Measurements from ENCODE around the gene RNF166. TPM values are rescaled to one million over a fixed set of nuclear protein-coding genes. Genes with fewer than 3 reads are reported as not detected.
A peak's percentile ranks its signal among the peaks of the same experiment; 100 is the strongest.

The RNF166 gene
- total and polyA plus RNA-seq, 2 of the 13 experiments (the other 11 are each of a cell fraction or from before 2014, with no cell fraction given) = 21.4 to 23.0 TPM

GRCh38 chr16:88650749-88651275 is 55.4 kb downstream of the RNF166 start, which contains the start of gene CYBA (continued):
- TF ChIP-seq, protein P1, sequence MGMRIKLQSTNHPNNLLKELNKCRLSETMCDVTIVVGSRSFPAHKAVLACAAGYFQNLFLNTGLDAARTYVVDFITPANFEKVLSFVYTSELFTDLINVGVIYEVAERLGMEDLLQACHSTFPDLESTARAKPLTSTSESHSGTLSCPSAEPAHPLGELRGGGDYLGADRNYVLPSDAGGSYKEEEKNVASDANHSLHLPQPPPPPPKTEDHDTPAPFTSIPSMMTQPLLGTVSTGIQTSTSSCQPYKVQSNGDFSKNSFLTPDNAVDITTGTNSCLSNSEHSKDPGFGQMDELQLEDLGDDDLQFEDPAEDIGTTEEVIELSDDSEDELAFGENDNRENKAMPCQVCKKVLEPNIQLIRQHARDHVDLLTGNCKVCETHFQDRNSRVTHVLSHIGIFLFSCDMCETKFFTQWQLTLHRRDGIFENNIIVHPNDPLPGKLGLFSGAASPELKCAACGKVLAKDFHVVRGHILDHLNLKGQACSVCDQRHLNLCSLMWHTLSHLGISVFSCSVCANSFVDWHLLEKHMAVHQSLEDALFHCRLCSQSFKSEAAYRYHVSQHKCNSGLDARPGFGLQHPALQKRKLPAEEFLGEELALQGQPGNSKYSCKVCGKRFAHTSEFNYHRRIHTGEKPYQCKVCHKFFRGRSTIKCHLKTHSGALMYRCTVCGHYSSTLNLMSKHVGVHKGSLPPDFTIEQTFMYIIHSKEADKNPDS (CRISPR knock-in tag; IDR thresholded peaks at IDR 0.05) = peak; percentile 92; the same call in 1 of the 2 replicates
- TF ChIP-seq, protein P2, sequence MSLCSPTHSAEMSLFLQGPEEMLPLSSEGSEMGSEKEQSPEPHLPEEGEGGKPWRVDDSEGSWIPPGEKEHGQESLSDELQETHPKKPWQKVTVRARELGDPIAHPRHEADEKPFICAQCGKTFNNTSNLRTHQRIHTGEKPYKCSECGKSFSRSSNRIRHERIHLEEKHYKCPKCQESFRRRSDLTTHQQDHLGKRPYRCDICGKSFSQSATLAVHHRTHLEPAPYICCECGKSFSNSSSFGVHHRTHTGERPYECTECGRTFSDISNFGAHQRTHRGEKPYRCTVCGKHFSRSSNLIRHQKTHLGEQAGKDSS (CRISPR knock-in tag; IDR thresholded peaks at IDR 0.05; ENCODE audit: borderline replicate concordance, low read depth) = no peak
- TF ChIP-seq ZNF136 (CRISPR knock-in tag; IDR thresholded peaks at IDR 0.05; ENCODE audit: low read depth) (no peak), ZNF781 (CRISPR knock-in tag; IDR thresholded peaks at IDR 0.05; ENCODE audit: borderline replicate concordance, not compliant biosample characterization) (no peak), POGZ (CRISPR knock-in tag; IDR thresholded peaks at IDR 0.05) (no peak; the same call in 1 of the 2 replicates), ZNF891 (CRISPR knock-in tag; IDR thresholded peaks at IDR 0.05) (no peak), ETV5 (CRISPR knock-in tag; IDR thresholded peaks at IDR 0.05; ENCODE audit: borderline replicate concordance) (no peak), GTF2F1 (IDR thresholded peaks at IDR 0.05; ENCODE audit: low read length) (no peak), CHD4 (IDR thresholded peaks at IDR 0.05; ENCODE audit: borderline replicate concordance, low read length) (no peak), IRX3 (CRISPR knock-in tag; IDR thresholded peaks at IDR 0.05; ENCODE audit: borderline replicate concordance, low read depth) (no peak), NR2C2 (CRISPR knock-in tag; IDR thresholded peaks at IDR 0.05; ENCODE audit: borderline replicate concordance) (no peak; the same call in 1 of the 2 replicates), ZNF629 (CRISPR knock-in tag; conservative IDR thresholded peaks at IDR 0.05) (no peak), U2AF1 (optimal IDR thresholded peaks at IDR 0.05; ENCODE audit: low read depth, low read length) (no peak), ZNF496 (CRISPR knock-in tag; IDR thresholded peaks at IDR 0.05; ENCODE audit: insufficient replicate concordance) (no peak), NR2F1 (CRISPR knock-in tag; IDR thresholded peaks at IDR 0.05) (no peak; a peak in 1 of 4 replicates), ZNF180 (CRISPR knock-in tag; IDR thresholded peaks at IDR 0.05; ENCODE audit: borderline replicate concordance, low read depth) (no peak), NFAT5 (CRISPR knock-in tag; IDR thresholded peaks at IDR 0.05) (peak; percentile 62; the same call in 1 of the 2 replicates), ZNF33B (CRISPR knock-in tag; IDR thresholded peaks at IDR 0.05) (peak; percentile 22; the same call in 1 of the 2 replicates), ZNF263 (CRISPR knock-in tag; IDR thresholded peaks at IDR 0.05) (peak; percentile 58; the same call in 1 of the 2 replicates), ZNF451 (CRISPR knock-in tag; IDR thresholded peaks at IDR 0.05) (peak; percentile 78), ZNF296 (CRISPR knock-in tag; conservative IDR thresholded peaks at IDR 0.05) (0 out of 2 replicates have a peak, but pooled peaks have one; percentile 10), NFKBIZ (CRISPR knock-in tag; IDR thresholded peaks at IDR 0.05) (no peak), ZNF644 (CRISPR knock-in tag; IDR thresholded peaks at IDR 0.05; ENCODE audit: low read depth) (no peak)
